Sigmoid colon (tissue), 7 donors: Measurements from ENCODE around the gene PPEF1. TPM values are rescaled to one million over a fixed set of nuclear protein-coding genes. Genes with fewer than 3 reads are reported as not detected.

ENCODE experiments used
- DNase-seq: peaks from one replicate; pipeline ENCODE4 v3.0.0-alpha.2; 2019
- H3K27ac ChIP-seq, 4 donors: fragments of 200-600 bp; sonication (generic); one replicate each; pipeline ENCODE4 v1.5.1; 2016 to 2019; ENCODE audit warnings: mild to moderate bottlenecking in 1 of 4
- H3K27me3 ChIP-seq, 3 donors: fragments of 200-600 bp; sonication (generic); one replicate each; pipeline ENCODE4 v1.5.1; 2019; ENCODE audit warnings: mild to moderate bottlenecking in 1 of 3
- H3K36me3 ChIP-seq, 4 donors: fragments of 200-600 bp; sonication (generic); one replicate each; pipeline ENCODE4 v1.5.1; 2016 to 2019
- H3K4me1 ChIP-seq, 4 donors: fragments of 200-600 bp; sonication (generic); one replicate each; pipeline ENCODE4 v1.5.1; 2017 to 2019
- H3K4me3 ChIP-seq, 4 donors: fragments of 200-600 bp; sonication (generic); one replicate each; pipeline ENCODE4 v1.5.1; 2017 to 2019; ENCODE audit warnings: mild to moderate bottlenecking in 2 of 4, moderate library complexity in 1 of 4
- H3K9me3 ChIP-seq, 4 donors: fragments of 200-600 bp in 3 of 4; sonication (generic) in 3 of 4; one replicate each; pipeline versions ENCODE4 v1.5.1 to v1.6.1; 2013 to 2019
- EP300 ChIP-seq, 4 donors: sonication (generic); formaldehyde crosslinking; IDR thresholded peaks; one replicate each; pipeline ENCODE4 v1.6.1; 2017; ENCODE audit warnings: antibody characterized with exemption in 4 of 4
- POLR2A ChIP-seq, 2 donors: fragments of 450-650 bp; IDR thresholded peaks; one replicate each; pipeline ENCODE4 v1.6.1; 2016; ENCODE audit warnings: antibody characterized with exemption in 2 of 2, mild to moderate bottlenecking in 2 of 2, moderate library complexity in 2 of 2
- POLR2AphosphoS5 ChIP-seq, 4 donors: sonication (generic); formaldehyde crosslinking; IDR thresholded peaks; one replicate each; pipeline ENCODE4 v1.6.1; 2017; ENCODE audit warnings: antibody characterized with exemption in 4 of 4
- WGBS, 2 donors: extraction: QIAGEN DNeasy Blood & Tissue Kit; methylation state at CpG; one replicate each; pipeline ENCODE4 v1.1.7; 2013; 5-methylcytosine and 5-hydroxymethylcytosine counted together
- intact Hi-C: fragments of 100-400 bp; cut with DNase I; formaldehyde crosslinking; loops from one replicate; pipeline ENCODE4 v1.15.1; 2023
- polyA plus RNA-seq, 3 donors: library from polyadenylated mRNA; stranded (reverse); fragments of 200-250 nt; gene quantifications; one replicate each; pipeline ENCODE4 v1.2.3, GENCODE V29; 2013
- total RNA-seq, 4 donors: library from RNA; depleted of rRNA; stranded (reverse); fragments of >200 nt; gene quantifications; one replicate each; pipeline ENCODE4 v1.1.0, GENCODE V29; 2016
- TF ChIP-seq, protein P1 (sequence below), 4 experiments: fragments of 450-650 bp in 3 of 4; fragments of 200-600 bp in 1 of 4; IDR thresholded peaks; one replicate each; pipeline ENCODE4 v1.5.1; 2016 to 2019; ENCODE audit warnings: antibody characterized with exemption in 4 of 4, mild to moderate bottlenecking in 3 of 4, moderate library complexity in 2 of 4
- donor health status: healthy with polysubstance abuse.
- donor health status: Bipolar disorder and iron deficiency.
- donor health status: healthy.

The PPEF1 gene
- total and polyA plus RNA-seq, 7 donors, result 0.26 to 0.71 (median 0.49) TPM; not detected in 4

- H3K27me3 ChIP-seq, result no peaks in the 10 kb centered on the region
- no peaks in the 10 kb centered on the region for H3K9me3 ChIP-seq
- H3K36me3 ChIP-seq, result no peaks in the 10 kb centered on the region
- WGBS, 2 donors, result 47 to 91% methylated on average over 1 of the region's 1 CpG
- DNase-seq, result no peak
- H3K27ac ChIP-seq, result no peak overlapping the region
- no peak overlapping the region for H3K4me3 ChIP-seq
- intact Hi-C loops, result no loop called here
- no peaks in the 10 kb centered on the region for H3K4me1 ChIP-seq
- no peak for TF ChIP-seq POLR2AphosphoS5 (IDR thresholded peaks at IDR 0.05)
- no peak for TF ChIP-seq POLR2A (IDR thresholded peaks at IDR 0.05)
- TF ChIP-seq, protein P1, sequence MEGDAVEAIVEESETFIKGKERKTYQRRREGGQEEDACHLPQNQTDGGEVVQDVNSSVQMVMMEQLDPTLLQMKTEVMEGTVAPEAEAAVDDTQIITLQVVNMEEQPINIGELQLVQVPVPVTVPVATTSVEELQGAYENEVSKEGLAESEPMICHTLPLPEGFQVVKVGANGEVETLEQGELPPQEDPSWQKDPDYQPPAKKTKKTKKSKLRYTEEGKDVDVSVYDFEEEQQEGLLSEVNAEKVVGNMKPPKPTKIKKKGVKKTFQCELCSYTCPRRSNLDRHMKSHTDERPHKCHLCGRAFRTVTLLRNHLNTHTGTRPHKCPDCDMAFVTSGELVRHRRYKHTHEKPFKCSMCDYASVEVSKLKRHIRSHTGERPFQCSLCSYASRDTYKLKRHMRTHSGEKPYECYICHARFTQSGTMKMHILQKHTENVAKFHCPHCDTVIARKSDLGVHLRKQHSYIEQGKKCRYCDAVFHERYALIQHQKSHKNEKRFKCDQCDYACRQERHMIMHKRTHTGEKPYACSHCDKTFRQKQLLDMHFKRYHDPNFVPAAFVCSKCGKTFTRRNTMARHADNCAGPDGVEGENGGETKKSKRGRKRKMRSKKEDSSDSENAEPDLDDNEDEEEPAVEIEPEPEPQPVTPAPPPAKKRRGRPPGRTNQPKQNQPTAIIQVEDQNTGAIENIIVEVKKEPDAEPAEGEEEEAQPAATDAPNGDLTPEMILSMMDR (IDR thresholded peaks at IDR 0.05), result no peak
- no peak for TF ChIP-seq EP300 (IDR thresholded peaks at IDR 0.05)
Measured at GRCh38 chrX:18855919-18856644, 148.6 kb downstream of the PPEF1 start.

DNA sequence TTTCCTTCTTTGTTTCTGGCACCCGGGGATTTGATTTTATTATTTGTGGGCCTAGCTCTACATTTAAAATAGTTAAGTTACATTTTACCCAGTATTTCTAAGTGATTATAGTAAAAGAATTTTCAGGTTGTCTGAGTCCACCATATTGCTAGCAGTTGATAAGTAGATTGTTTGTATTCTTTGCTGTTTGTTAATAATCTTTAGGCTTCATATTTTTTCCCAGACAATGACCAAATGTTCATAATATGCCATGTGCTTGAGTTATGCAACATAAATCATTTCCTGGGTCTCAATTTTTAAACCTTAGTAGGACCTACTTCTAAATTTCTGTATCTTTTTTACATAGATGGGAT is 149.2 kb downstream of the PPEF1 start:
- no peaks in the 10 kb centered on the region for H3K27me3 ChIP-seq
- H3K9me3 ChIP-seq, result no peaks in the 10 kb centered on the region
- TF ChIP-seq POLR2A (IDR thresholded peaks at IDR 0.05), result no peak
- TF ChIP-seq, protein P1 (IDR thresholded peaks at IDR 0.05), result no peak
- TF ChIP-seq EP300 (IDR thresholded peaks at IDR 0.05), result no peak
- no peak for TF ChIP-seq POLR2AphosphoS5 (IDR thresholded peaks at IDR 0.05)
- DNase-seq, result no peak
- no peaks in the 10 kb centered on the region for H3K4me1 ChIP-seq
- WGBS, 2 donors, result 37 to 68% methylated on average over 1 of the region's 1 CpG
- no peak overlapping the region for H3K4me3 ChIP-seq
- intact Hi-C loops, result no loop called here
- no peaks in the 10 kb centered on the region for H3K36me3 ChIP-seq
- no peak overlapping the region for H3K27ac ChIP-seq

DNA sequence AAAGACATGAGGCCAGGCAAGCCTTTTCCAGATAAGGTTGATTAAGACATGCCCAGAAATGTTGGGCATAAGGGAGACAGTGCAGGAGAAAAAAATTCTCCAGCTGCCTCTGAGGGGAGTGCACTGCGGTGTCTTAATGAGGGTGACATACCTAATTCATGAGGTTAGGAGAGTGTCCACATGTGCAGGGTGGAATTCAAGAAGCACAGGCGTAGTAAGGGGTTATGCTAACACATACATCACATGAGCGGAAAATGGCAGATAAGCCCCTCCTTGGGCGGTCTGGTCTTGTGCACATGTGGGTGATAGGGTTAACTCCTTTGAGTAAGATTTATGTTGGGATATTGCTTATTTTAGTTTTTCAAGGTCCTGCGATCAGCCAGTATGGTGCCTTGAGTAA is 154.1 kb downstream of the PPEF1 start:
- intact Hi-C loops, result no loop called here
- Histone ChIP-seq H3K4me1 (no peaks in the 10 kb centered on the region), H3K36me3 (no peaks in the 10 kb centered on the region), H3K9me3 (no peaks in the 10 kb centered on the region), H3K4me3 (no peak overlapping the region), H3K27me3 (no peaks in the 10 kb centered on the region), H3K27ac (no peak overlapping the region)
- no peak for DNase-seq
- WGBS, 2 donors, result 92 to 93% methylated on average over 5 of the region's 5 CpGs
- TF ChIP-seq POLR2A (IDR thresholded peaks at IDR 0.05), result no peak
- TF ChIP-seq, protein P1 (IDR thresholded peaks at IDR 0.05), result no peak
- no peak for TF ChIP-seq EP300 (IDR thresholded peaks at IDR 0.05)
- no peak for TF ChIP-seq POLR2AphosphoS5 (IDR thresholded peaks at IDR 0.05)

DNA sequence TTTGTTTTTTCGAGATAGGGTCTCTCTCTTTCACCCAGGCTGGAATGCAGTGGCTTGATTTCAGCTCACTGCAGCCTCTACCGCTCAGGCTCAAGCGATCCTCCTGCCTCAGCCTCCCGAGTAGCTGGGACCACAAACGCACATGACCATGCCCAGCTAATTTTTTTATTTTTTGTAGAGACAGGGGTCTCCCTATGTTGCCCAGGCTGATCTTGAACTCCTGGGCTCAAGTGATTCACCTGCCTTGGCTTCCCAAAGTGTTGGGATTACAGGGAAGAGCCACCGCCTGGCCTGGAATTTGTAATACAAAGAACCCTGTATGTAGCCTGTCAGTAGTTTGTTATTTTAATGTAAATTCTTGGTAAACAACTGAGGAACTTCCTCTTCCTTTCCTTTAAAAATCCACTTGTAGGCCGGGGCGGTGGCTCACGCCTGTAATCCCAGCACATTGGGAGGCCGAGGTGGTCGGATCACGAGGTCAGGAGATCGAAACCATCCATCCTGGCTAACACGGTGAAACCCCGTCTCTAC is 157.0 kb downstream of the PPEF1 start:
- Histone ChIP-seq H3K4me3 (no peak overlapping the region), H3K36me3 (no peaks in the 10 kb centered on the region), H3K27ac (no peak overlapping the region), H3K9me3 (no peaks in the 10 kb centered on the region), H3K27me3 (no peaks in the 10 kb centered on the region), H3K4me1 (no peaks in the 10 kb centered on the region)
- WGBS, 2 donors, result 89 to 92% methylated on average over 15 of the region's 15 CpGs
- no peak for DNase-seq
- intact Hi-C loops, result no loop called here
- no peak for TF ChIP-seq POLR2A (IDR thresholded peaks at IDR 0.05)
- TF ChIP-seq EP300 (IDR thresholded peaks at IDR 0.05), result no peak
- no peak for TF ChIP-seq POLR2AphosphoS5 (IDR thresholded peaks at IDR 0.05)
- TF ChIP-seq, protein P1 (IDR thresholded peaks at IDR 0.05), result no peak
